GM18870 (cell line): ENCODE data around the gene CCL20.
"Not testable (repeated sequence)": the region's sequence is repeated elsewhere in the genome, so short reads cannot be mapped to it uniquely, and the experiment has no call there.

ENCODE experiments used
- ATAC-seq: cut with Tn5 transposase; IDR thresholded peaks from one replicate; pipeline ENCODE4 v1.9.1; 2021; ENCODE audit warnings: moderate library complexity; ENCODE audit not compliant: unreplicated experiment

Gene CCL20

DNA sequence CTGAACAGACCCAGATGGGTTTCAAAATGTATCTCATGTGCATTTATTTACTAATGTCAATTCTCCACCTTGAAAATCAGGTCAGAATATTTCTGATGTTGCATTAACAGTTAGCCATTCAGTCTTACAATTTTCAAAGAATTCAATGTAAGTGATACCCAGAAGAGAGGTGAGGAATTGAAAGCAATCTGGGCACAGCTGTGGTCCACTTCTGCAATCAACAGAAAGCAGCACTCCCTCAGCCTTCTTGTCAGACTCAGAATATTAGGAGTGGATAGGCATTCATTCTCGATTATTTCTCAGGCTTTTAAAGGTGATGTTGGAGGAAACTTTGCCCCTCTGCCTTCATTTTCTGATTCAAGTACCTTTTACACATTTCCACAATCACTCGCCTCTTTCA lies 15.7 kb downstream of the CCL20 start:
- no peak for ATAC-seq

GRCh38 chr2:227834423-227834822 lies 20.8 kb downstream of the CCL20 start:
- no peak for ATAC-seq

DNA sequence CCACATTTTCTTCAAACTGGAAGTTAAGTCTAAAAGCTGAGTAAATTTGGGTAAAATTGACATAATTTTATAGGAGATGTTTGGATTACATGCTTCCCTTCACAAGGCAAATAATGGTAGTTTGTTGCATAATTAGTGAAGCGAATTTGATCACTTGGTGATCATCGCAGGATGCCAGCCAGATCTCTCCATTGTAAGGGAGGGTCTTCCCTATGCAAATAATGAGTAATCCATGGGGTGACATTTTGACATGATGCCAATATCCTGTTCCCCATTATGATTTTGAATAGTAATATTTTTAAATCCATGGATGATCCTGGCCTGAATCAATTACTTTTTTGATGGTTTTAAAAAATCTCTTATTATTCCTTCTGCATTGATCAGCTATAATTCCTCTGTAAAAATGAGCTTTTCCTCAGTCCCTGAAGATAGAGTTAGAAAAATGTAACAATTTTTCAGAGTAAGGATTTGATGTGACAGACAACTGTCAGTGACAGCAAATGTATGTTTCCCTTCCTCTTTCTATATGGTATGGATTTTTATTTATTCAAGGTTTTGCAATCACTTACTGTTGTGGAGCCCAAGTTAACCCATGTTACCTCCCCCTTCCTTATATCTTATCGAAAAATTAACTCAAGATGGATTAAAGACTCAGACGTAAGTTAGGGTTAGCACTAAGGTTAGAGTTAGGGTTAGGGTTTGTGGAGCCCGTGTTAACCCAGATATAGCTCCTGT lies 21.4 kb downstream of the CCL20 start:
- no peak for ATAC-seq

DNA sequence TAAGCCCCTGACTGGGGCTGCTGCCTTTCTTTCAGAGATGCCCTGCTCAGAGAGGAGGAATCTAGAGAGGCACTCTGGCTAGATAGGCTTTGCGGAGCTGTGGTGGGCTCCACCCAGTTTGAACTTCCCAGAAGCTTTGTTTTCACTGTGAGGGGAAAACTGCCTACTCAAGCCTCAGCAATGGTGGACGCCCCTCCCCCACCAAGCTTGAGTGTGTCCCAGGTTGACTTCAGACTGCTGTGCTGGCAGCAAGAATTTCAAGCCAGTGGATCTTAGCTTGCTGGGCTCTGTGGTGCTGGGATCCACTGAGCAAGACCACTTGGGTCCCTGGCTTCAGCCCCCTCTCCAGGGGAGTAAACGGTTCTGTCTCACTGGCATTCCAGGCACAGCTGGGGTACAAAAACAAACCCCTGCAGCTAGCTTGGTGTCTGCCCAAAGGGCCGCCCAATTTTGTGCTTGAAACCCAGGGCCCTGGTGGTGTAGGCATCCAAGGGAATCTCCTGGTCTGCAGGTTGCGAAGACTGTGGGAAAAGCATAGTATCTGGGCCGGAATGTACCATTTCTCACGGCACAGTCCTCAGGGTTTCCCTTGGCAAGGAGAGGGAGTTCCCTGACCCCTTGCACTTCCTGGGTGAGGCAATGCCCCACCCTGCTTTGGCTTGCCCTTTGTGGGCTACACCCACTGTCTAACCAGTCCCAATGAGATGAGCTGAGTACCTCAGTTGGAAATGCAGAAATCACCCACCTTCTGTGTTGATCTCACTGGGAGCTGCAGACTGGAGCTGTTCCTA lies 25.9 kb downstream of the CCL20 start:
- not testable (repeated sequence) for ATAC-seq

GRCh38 chr2:227846831-227847230 lies 33.2 kb downstream of the CCL20 start:
- peak; percentile 73 for ATAC-seq

GRCh38 chr2:227848146-227848545 lies 34.5 kb downstream of the CCL20 start:
- ATAC-seq = peak; percentile 4

GRCh38 chr2:227848586-227848985 lies 34.9 kb downstream of the CCL20 start:
- ATAC-seq = peak; percentile 63

DNA sequence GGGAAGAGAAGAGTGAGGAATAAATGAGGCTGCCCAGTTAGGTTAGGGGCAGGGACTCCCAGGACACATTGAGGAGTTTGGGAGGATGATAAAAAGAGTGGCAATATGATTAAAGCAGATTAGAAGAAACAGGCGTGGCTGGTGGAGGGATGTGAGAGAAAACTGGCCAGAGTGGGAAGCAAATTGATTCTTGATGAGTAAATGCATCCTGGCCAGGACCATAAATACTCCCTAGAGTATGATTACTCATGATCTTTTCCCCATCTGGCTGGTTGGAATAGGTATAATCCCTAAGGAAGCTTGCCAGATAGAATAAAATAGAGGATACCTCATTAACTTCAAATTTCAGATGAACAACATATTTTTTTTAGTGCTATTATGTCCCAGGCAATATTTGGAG lies 36.3 kb downstream of the CCL20 start:
- no peak for ATAC-seq

DNA sequence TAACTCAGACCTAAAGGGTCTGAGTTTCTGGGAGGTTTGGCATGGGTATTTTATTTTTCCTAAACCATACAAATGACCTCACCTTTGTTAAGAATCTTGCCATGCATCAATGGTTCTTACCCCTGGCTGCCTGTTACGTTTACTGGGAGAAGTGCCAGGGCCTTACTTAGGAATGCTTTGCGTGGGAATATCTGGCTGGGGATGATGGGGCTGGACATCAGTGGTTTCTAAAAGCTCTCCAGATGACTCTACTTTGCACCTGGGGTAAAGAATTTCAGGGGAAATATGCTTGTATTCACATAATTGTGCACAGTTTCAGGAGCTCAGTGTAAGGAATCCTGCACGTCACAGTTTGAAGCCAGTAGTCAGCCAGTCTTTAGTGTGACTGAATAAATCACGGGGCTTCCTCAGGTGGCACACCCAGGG lies 39.6 kb downstream of the CCL20 start:
- no peak for ATAC-seq

DNA sequence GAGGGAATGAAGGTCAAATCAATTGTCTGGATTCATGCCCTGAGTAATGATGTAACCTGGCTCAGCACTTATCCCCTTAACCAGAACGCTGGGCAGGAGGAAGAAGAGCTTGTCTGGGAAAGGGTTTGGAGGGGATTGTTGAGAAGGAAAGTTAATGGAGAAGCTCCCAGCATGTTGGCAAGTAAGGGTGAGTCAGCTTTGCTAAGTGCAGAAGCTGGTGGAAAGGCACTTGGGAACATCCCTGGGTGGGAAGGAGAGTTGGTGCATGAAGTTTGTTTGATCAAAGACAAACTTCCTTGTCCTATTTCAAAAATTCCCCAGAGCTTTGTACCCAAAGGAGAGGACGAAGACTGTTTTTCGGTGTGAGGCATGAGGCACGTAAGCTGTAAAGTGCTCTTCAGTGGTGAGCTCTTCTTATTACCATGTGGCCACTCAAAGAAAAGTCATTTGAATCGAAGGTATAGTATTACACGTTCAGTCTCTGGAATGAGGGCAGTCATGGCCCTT lies 40.2 kb downstream of the CCL20 start:
- ATAC-seq = no peak

DNA sequence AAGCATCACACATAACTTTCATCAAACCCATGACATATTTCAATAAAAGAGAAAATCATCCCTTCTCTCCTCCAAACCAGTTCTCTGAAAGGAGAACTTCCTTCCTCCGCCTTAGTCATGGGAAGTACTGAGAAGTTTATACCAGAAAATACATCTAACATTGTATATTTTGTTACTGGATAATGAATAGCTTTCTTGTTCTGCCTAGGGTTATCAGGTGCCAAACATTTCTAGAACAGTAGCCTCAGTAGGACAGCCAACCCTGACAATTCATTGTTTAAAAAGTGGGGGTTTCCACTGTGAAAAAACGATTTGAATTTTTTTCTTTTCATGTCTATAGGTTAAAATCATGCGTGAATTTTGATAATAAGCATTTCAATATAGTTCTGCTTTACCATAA lies 41.8 kb downstream of the CCL20 start:
- ATAC-seq = no peak

DNA sequence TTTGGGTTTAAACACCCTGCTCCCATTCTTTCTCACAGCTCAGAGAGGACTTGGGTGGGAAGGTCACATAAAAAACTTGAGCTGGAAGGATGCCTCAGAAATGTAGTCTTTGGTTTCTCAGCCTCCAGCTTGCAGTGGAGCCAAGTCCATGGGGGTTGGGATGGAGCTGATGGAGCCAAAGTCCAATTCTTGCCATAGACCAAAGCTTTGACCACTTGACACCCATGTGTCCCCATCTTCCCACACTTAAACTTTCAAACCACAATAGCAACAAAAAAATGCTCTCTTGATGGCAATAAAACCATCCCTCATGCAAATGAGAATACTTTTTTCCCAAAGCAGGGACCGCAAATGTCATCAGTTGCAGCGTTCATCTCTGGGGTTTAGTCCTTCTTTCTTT lies 43.1 kb downstream of the CCL20 start:
- ATAC-seq = no peak

DNA sequence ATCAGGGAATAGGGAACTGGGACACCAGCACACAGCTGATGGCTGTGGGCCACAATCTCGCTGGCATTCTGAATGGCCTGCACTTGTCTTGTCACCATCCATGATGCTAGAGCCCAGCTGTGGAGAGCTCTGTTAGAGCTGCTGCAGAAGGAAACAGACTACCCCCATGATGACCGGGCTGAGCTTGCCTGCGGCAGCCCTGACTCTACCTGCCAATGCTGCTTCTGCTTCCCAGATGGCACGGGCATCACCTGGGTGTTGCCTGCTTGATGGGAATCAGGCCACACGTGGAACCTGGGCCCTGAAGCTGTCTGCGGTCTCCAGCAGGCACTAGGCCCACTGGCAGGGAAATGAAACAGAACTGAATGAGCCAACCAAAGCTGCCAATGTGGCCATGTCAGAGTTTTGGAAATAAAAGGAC lies 46.6 kb downstream of the CCL20 start:
- no peak for ATAC-seq

DNA sequence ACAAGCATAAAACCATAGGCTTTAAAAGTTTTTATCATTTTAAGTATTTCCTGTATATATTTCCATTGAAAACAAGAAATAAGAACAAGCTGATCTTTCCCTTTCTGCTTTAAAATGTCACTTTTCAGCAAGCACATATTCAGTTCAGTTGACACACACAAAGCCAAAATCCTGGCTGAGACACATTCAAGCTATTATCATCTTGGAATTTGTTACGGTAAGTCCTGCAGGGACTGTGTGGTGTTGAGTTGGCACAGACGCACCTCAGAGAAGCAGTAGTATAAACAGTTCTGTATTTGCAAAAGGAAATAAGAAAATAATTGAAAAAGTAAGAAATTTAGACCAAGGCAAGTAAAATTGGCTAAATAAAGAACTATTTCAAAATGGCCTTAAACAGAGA lies 47.4 kb downstream of the CCL20 start:
- ATAC-seq = no peak

DNA sequence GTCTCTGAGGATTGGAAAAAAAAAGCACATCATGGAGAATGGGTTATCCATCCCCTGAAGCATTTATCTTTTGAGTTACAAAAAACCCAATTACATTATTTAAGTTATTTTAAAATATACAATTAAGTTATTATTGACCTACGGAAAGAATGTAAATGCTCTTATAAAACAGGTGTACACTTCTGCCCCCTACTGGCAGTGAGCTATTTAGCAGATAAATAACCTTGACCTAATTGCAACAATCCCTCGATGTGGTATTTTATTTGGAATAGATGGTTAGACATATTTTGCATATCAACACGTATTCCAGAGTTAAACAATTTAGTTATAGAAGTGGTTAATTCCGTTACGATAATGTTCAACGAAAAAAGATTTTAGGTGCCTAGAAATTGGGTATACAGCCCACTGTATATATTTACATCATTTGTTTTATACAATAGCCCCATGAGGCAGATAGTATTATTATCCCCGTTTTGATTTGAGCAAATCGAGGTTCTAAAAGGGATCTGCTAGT lies 48.6 kb downstream of the CCL20 start:
- no peak for ATAC-seq

- ATAC-seq = no peak
Observed at GRCh38 chr2:227862741-227863588, 49.3 kb downstream of the CCL20 start.

GRCh38 chr2:227864161-227864756 lies 50.6 kb downstream of the CCL20 start:
- no peak for ATAC-seq

DNA sequence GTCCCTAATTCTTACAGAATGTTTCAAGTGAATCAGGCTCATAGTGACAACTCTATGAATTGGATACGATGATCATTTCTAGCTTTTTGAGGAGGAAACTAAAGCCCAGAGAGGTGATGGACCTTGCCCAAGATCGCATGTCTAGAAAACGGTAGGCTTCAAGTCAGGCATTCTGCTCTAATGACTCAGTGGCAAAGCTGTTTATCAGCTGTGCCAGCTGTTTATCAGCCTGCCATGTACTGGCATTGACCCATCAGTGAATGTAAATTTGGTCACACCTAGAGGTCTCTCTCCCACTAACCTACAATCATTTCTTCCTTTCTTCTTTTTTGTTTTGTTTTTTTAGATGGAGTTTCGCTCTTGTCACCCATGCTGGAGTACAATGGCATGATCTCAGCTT lies 51.6 kb downstream of the CCL20 start:
- no peak for ATAC-seq
